ENCODE measurements around the gene IGF2R.

The IGF2R gene

DNA sequence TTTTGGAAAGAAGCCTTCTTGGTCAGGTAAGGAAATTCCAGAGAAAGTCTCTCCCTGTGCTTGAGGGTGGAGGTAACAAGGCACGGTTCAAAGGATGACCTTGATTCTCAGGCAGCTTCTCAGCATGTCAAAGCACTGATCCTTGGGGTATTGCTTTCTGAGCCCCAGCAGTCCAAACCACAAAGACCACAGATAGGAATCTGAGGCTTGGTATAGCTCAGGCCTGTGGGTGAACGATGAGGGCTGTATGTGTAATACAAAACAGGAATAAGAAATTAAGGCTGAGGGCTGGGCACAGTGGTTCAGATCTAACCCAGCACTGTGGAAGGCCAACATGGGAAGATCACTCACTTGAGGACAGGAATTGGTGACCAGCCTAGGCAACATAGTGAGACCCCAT is 82.5 kb downstream of the IGF2R start:
- TF ChIP-seq, protein P1, sequence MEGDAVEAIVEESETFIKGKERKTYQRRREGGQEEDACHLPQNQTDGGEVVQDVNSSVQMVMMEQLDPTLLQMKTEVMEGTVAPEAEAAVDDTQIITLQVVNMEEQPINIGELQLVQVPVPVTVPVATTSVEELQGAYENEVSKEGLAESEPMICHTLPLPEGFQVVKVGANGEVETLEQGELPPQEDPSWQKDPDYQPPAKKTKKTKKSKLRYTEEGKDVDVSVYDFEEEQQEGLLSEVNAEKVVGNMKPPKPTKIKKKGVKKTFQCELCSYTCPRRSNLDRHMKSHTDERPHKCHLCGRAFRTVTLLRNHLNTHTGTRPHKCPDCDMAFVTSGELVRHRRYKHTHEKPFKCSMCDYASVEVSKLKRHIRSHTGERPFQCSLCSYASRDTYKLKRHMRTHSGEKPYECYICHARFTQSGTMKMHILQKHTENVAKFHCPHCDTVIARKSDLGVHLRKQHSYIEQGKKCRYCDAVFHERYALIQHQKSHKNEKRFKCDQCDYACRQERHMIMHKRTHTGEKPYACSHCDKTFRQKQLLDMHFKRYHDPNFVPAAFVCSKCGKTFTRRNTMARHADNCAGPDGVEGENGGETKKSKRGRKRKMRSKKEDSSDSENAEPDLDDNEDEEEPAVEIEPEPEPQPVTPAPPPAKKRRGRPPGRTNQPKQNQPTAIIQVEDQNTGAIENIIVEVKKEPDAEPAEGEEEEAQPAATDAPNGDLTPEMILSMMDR (IDR thresholded peaks at IDR 0.05; ENCODE audit: insufficient read depth, low read depth, low read length, missing control alignments) = no peak

DNA sequence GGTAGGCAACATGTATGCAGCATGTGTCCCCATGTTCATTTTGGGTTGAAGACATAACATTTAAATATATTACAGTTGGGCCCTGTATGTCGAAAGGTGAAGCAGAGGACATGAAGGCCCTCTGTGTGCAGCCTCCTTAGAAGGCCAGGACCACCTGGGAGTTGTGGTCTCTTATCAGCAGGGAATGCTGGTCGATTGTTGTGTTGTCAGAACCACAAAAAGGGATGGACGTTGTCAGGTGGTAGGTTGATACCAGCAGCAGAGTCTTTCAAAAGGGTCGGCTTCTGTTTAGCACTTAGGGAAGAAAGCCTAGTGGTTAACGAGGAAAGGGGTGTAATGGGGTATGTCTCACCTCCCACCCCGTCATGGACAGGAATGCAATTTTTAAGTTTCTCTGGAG is 85.4 kb downstream of the IGF2R start:
- TF ChIP-seq, protein P1 (IDR thresholded peaks at IDR 0.05; ENCODE audit: insufficient read depth, low read depth, low read length, missing control alignments) = no peak
- DNase-seq (ENCODE audit: low read depth) = no peak
- H3K4me3 ChIP-seq (ENCODE audit: low read depth, low read length) = no peak overlapping the region

More for the DNA sequence above, 82.5 kb downstream of the IGF2R start:
- H3K4me3 ChIP-seq (ENCODE audit: low read depth, low read length) = no peak overlapping the region
- DNase-seq (ENCODE audit: low read depth) = no peak

DNA sequence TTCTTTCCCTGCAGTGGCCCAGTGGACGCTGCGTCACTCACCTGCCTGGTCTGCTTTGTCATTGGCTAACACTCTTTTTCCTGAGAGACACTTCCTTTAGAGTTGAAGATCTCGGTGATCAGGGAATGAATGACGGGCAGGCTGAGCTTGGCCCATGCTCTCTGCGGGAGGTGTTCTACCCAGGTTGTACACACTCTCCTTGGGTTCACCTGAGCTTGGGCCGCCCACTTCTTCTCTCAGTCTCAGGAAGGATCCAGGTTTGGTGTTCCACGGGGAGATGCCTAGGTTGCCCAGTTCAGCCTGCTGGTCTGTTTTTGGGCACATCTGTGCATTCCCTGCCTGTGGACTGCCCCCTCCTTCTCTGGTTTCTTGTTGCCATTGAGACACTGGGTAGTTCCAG is 86.0 kb downstream of the IGF2R start:
- DNase-seq (ENCODE audit: low read depth) = no peak
- no peak overlapping the region for H3K4me3 ChIP-seq (ENCODE audit: low read depth, low read length)
- TF ChIP-seq, protein P1 (IDR thresholded peaks at IDR 0.05; ENCODE audit: insufficient read depth, low read depth, low read length, missing control alignments) = no peak

DNA sequence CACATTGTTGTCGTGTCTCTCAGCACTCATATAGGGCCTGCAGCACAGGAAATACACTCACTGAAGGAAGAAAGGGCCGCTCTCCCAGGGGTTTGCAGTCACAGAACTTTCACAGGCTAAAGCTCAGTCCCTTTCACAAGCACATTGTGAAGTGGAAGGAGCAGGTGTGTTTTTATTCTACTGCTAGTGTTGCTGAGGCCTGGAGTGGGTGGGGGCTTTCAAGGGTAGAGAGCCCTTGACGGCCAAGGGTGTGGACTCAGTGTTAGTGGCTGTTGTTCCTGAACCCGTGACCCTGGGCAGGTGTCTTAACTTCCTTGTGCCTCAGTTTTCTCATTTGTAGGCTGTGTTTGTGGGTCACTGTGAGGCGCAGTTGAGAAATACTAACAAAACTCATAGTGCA is 86.5 kb downstream of the IGF2R start:
- no peak for DNase-seq (ENCODE audit: low read depth)
- H3K4me3 ChIP-seq (ENCODE audit: low read depth, low read length) = no peak overlapping the region
- TF ChIP-seq, protein P1 (IDR thresholded peaks at IDR 0.05; ENCODE audit: insufficient read depth, low read depth, low read length, missing control alignments) = no peak

DNA sequence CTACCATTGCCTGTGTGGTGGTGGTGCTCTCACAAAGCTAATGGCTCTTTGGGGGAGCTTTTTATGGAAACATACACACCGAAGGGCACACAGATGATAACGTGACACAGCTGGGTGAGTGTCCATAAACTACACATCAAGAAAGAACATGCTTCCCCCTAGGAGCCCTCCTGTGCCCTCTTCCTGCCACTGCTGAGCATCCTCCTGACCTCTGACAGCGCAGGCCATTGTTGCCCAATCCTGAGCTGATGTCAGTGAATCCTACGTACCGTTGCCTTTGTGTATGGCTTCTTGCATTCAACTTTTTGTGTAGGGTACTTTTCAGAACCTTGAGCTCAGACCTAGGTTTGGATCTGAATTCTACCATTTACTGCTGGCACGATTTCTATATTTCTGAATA is 86.9 kb downstream of the IGF2R start:
- no peak overlapping the region for H3K4me3 ChIP-seq (ENCODE audit: low read depth, low read length)
- DNase-seq (ENCODE audit: low read depth) = no peak
- TF ChIP-seq, protein P1 (IDR thresholded peaks at IDR 0.05; ENCODE audit: insufficient read depth, low read depth, low read length, missing control alignments) = no peak

DNA sequence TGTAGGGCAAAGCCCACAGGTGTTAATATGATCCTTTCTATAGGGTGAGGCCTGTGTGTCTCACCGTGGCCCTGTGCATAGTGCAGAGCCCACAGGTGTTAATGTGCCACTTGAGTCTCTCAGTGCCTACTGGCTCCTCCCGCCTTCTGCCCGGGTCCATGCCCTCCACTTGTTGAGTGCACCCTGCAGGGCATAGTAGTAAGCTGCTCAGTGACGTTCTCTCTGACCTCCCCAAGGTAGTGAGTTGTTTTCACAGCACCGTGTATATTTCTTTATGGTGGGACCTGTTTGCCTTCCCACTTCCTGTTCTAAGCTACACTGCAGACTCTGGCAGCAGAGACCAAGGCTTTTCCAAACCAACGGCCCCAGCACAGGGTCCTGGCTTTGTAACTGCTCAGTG is 88.2 kb downstream of the IGF2R start:
- no peak for DNase-seq (ENCODE audit: low read depth)
- no peak overlapping the region for H3K4me3 ChIP-seq (ENCODE audit: low read depth, low read length)
- TF ChIP-seq, protein P1 (IDR thresholded peaks at IDR 0.05; ENCODE audit: insufficient read depth, low read depth, low read length, missing control alignments) = no peak

DNA sequence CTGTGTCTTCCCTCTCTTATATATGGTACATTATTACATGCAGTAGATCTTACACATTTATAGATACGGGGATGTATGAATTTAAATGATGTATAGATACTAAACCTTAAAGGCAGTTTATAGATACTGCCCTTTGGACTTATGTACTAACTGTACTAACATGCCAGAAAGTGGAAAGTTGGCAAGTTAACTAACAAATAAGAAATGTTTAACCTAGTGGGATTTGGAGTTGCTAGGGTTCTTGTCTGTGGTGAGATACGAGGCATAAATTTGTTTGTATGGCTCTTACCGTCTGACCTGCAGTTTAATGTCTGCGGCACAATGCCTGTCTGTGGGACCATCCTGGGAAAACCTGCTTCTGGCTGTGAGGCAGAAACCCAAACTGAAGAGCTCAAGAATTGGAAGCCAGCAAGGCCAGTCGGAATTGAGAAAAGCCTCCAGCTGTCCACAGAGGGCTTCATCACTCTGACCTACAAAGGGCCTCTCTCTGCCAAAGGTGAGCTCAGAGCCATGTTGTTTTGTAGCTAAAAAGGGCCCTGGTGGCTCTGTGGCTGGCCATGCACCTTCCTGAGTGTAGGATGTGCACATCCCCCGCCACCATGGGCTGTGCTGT is 89.8 kb downstream of the IGF2R start:
- no peak for DNase-seq (ENCODE audit: low read depth)
- H3K4me3 ChIP-seq (ENCODE audit: low read depth, low read length) = no peak overlapping the region
- TF ChIP-seq, protein P1 (IDR thresholded peaks at IDR 0.05; ENCODE audit: insufficient read depth, low read depth, low read length, missing control alignments) = no peak

Measured in GM12865 (cell line).